KBM-7 (cell line): ENCODE measurements around the gene KRT16.
A peak's percentile ranks its signal among the peaks of the same experiment; 100 is the strongest.
"Not testable (repeated sequence)": the region's sequence is repeated elsewhere in the genome, so short reads cannot be mapped to it uniquely, and the experiment has no call there.

ENCODE experiments used
- DNase-seq: peaks from one replicate; pipeline ENCODE4 v3.0.0-alpha.2; 2015
- in situ Hi-C: fragments of 300-500 bp; cut with MboI; formaldehyde crosslinking; loops from 2 replicates; pipeline ENCODE4 v1.14.3; 2020; ENCODE audit warnings: low sequenced_read_pairs, low pct_unique_long_range_greater_than_20kb, mixed read lengths

Gene KRT16

GRCh38 chr17:41648411-41649195 is 36.0 kb upstream of the KRT16 start:
- in situ Hi-C loops: no loop called here
- DNase-seq: peak; percentile 91

GRCh38 chr17:41647940-41648410 is 35.4 kb upstream of the KRT16 start:
- in situ Hi-C loops: no loop called here
- DNase-seq: peak; percentile 88

- no peak for DNase-seq
- in situ Hi-C loops: no loop called here
Observed at GRCh38 chr17:41647038-41647813, 34.7 kb upstream of the KRT16 start.

GRCh38 chr17:41642252-41643156 is 29.9 kb upstream of the KRT16 start:
- in situ Hi-C loops: no loop called here
- no peak for DNase-seq

- in situ Hi-C loops, DNase-seq: not testable (repeated sequence)
Observed at GRCh38 chr17:41640596-41640995, 28.0 kb upstream of the KRT16 start.

- DNase-seq: no peak
- in situ Hi-C loops: no loop called here
Observed at GRCh38 chr17:41639492-41640473, 27.2 kb upstream of the KRT16 start.

GRCh38 chr17:41638941-41639340 is 26.4 kb upstream of the KRT16 start:
- in situ Hi-C loops: no loop called here

GRCh38 chr17:41638194-41638593 is 25.6 kb upstream of the KRT16 start:
- in situ Hi-C loops: no loop called here
- no peak for DNase-seq

More at GRCh38 chr17:41638941-41639340, 26.4 kb upstream of the KRT16 start:
- DNase-seq: no peak

GRCh38 chr17:41636652-41637051 is 24.1 kb upstream of the KRT16 start:
- no peak for DNase-seq
- in situ Hi-C loops: no loop called here

GRCh38 chr17:41635121-41636097 is 22.8 kb upstream of the KRT16 start:
- in situ Hi-C loops: no loop called here
- DNase-seq: no peak

GRCh38 chr17:41634639-41635038 is 22.1 kb upstream of the KRT16 start:
- DNase-seq: no peak
- in situ Hi-C loops: no loop called here

GRCh38 chr17:41633556-41634199 is 21.1 kb upstream of the KRT16 start:
- in situ Hi-C loops: no loop called here
- DNase-seq: no peak

GRCh38 chr17:41632482-41633105 is 20.0 kb upstream of the KRT16 start:
- in situ Hi-C loops: no loop called here
- DNase-seq: no peak

- in situ Hi-C loops: no loop called here
Observed at GRCh38 chr17:41631898-41632285, 19.3 kb upstream of the KRT16 start.

GRCh38 chr17:41631025-41631897 is 18.7 kb upstream of the KRT16 start:
- DNase-seq: no peak
- in situ Hi-C loops: no loop called here

More at GRCh38 chr17:41631898-41632285, 19.3 kb upstream of the KRT16 start:
- DNase-seq: no peak
